Left ventricle myocardium inferior (tissue), 1 donor: Measurements from ENCODE around the gene ARHGEF2. TPM values are rescaled to one million over a fixed set of nuclear protein-coding genes. Genes with fewer than 3 reads are reported as not detected.

Source experiments
- DNase-seq: peaks from one replicate; pipeline ENCODE4 v3.0.0-alpha.2; 2020
- H3K27ac ChIP-seq: fragments of 200-600 bp; replicated peaks from 2 replicates; pipeline ENCODE4 v1.8.0; 2021
- H3K27me3 ChIP-seq: fragments of 200-600 bp; 2 replicates; pipeline ENCODE4 v1.8.0; 2021; ENCODE audit warnings: low read depth
- H3K36me3 ChIP-seq: fragments of 200-600 bp; 2 replicates; pipeline ENCODE4 v1.8.0; 2021
- H3K4me1 ChIP-seq: fragments of 200-600 bp; 2 replicates; pipeline ENCODE4 v1.8.0; 2021
- H3K4me3 ChIP-seq: fragments of 200-600 bp; 2 replicates; pipeline ENCODE4 v1.8.0; 2021; ENCODE audit warnings: mild to moderate bottlenecking, moderate library complexity
- H3K9me3 ChIP-seq: fragments of 200-600 bp; replicated peaks from 2 replicates; pipeline ENCODE4 v1.8.0; 2021
- CTCF ChIP-seq: fragments of 200-600 bp; IDR thresholded peaks from 2 replicates; pipeline ENCODE4 v1.8.0; 2021; ENCODE audit warnings: antibody characterized with exemption, mild to moderate bottlenecking, borderline replicate concordance
- intact Hi-C: fragments of 100-400 bp; cut with micrococcal nuclease; formaldehyde crosslinking; loops from one replicate; pipeline ENCODE4 v1.11.0; 2022
- total RNA-seq: library from RNA; stranded (reverse); fragmentation: NEBNext Ultra II Directional; extraction: Animal tissue kit (Norgen Biotek cat#: 25700); gene quantifications from one replicate; pipeline ENCODE4 v1.2.1, GENCODE V29; 2021
- donor health status: DM: no; HTN: yes; CAD: no; lungs with severe emphysema.

ARHGEF2 gene
- total RNA-seq, 1 donor from 2014 or later: 69.3 TPM

- Histone ChIP-seq H3K36me3 (peaks cover 55% of the 10 kb centered on the region), H3K27me3 (no peaks in the 10 kb centered on the region), H3K4me3 (no peak overlapping the region), H3K9me3 (no peaks in the 10 kb centered on the region), H3K27ac (peak overlapping the region; percentile 34), H3K4me1 (peaks cover 26% of the 10 kb centered on the region)
- intact Hi-C loops: no loop called here
- no peak for DNase-seq
- TF ChIP-seq CTCF: no peak
Observed at GRCh38 chr1:155946633-155947219, 31.6 kb downstream of the ARHGEF2 start.

GRCh38 chr1:155944444-155944799, 33.9 kb downstream of the ARHGEF2 start:
- no peak for TF ChIP-seq CTCF
- DNase-seq: no peak
- no peaks in the 10 kb centered on the region for H3K9me3 ChIP-seq
- H3K27ac ChIP-seq: peak overlapping the region; percentile 14
- H3K36me3 ChIP-seq: peaks cover 32% of the 10 kb centered on the region
- H3K4me1 ChIP-seq: peaks cover 49% of the 10 kb centered on the region
- no peak overlapping the region for H3K4me3 ChIP-seq
- intact Hi-C loops: no loop called here
- H3K27me3 ChIP-seq: no peaks in the 10 kb centered on the region

- Histone ChIP-seq H3K4me3 (no peak overlapping the region), H3K36me3 (peaks cover 15% of the 10 kb centered on the region), H3K27me3 (no peaks in the 10 kb centered on the region), H3K27ac (peak overlapping the region; percentile 92), H3K4me1 (peaks cover 63% of the 10 kb centered on the region), H3K9me3 (no peaks in the 10 kb centered on the region)
- intact Hi-C loops: no loop called here
- TF ChIP-seq CTCF: no peak
- no peak for DNase-seq
Observed at GRCh38 chr1:155942578-155943141, 35.7 kb downstream of the ARHGEF2 start.

GRCh38 chr1:155941845-155942531, 36.4 kb downstream of the ARHGEF2 start:
- no peak for TF ChIP-seq CTCF
- Histone ChIP-seq H3K27ac (peak overlapping the region; percentile 92), H3K4me1 (peaks cover 63% of the 10 kb centered on the region), H3K27me3 (no peaks in the 10 kb centered on the region), H3K36me3 (peaks cover 8% of the 10 kb centered on the region), H3K9me3 (no peaks in the 10 kb centered on the region), H3K4me3 (peak overlapping the region; percentile 26)
- DNase-seq: no peak
- intact Hi-C loops: loop anchor here (2.0 kb wide), 1 partner anchor 47 kb away; no protein-coding TSS in a partner anchor

- DNase-seq: no peak
- intact Hi-C loops: loop anchor here (2.0 kb wide), 1 partner anchor 48 kb away; no protein-coding TSS in a partner anchor
- Histone ChIP-seq H3K27ac (peak within 1 kb of the TSS; percentile 92), H3K27me3 (no peaks in the 10 kb centered on the region), H3K36me3 (peaks cover under 1% of the 10 kb centered on the region), H3K9me3 (no peaks in the 10 kb centered on the region), H3K4me1 (peaks cover 63% of the 10 kb centered on the region), H3K4me3 (peak within 1 kb of the TSS; percentile 26)
- TF ChIP-seq CTCF: no peak
Observed at GRCh38 chr1:155940993-155941844, 37.1 kb downstream of the ARHGEF2 start, which contains the start of gene RXFP4. RXFP4 (plus strand) TSS chr1:155941638; CDS start chr1:155941710, 72 bp downstream.
